Vagina (tissue), 2 donors: ENCODE results near the gene SLC25A15. TPM values are rescaled to one million over a fixed set of nuclear protein-coding genes. Genes with fewer than 3 reads are reported as not detected.
"Not testable (repeated sequence)": the region's sequence is repeated elsewhere in the genome, so short reads cannot be mapped to it uniquely, and the experiment has no call there.

Source experiments
- DNase-seq, 2 donors: peaks; one replicate each; pipeline ENCODE4 v3.0.0-alpha.2; 2017; ENCODE audit errors: extremely low spot score in 2 of 2
- H3K27ac ChIP-seq: fragments of 200-600 bp; sonication (generic); one replicate; pipeline ENCODE4 v1.5.1; 2019
- H3K27me3 ChIP-seq: fragments of 200-600 bp; sonication (generic); one replicate; pipeline ENCODE4 v1.5.1; 2019
- H3K36me3 ChIP-seq, 2 donors: fragments of 200-600 bp; sonication (generic); one replicate each; pipeline ENCODE4 v1.5.1; 2017 to 2019
- H3K4me1 ChIP-seq: fragments of 200-600 bp; sonication (generic); one replicate; pipeline ENCODE4 v1.5.1; 2019
- H3K4me3 ChIP-seq, 2 donors: fragments of 200-600 bp; sonication (generic); 1 replicate in 1 of 2; 2 replicates in 1 of 2; pipeline ENCODE4 v1.5.1; 2016 to 2019
- H3K9me3 ChIP-seq: fragments of 200-600 bp; sonication (generic); one replicate; pipeline ENCODE4 v1.5.1; 2019
- POLR2A ChIP-seq, 2 donors: fragments of 450-650 bp; IDR thresholded peaks; one replicate each; pipeline ENCODE4 v1.6.1; 2017; ENCODE audit warnings: antibody characterized with exemption in 2 of 2, mild to moderate bottlenecking in 2 of 2, moderate library complexity in 2 of 2
- POLR2AphosphoS5 ChIP-seq, 2 donors: sonication (generic); formaldehyde crosslinking; IDR thresholded peaks; one replicate each; pipeline ENCODE4 v1.9.0; 2017; ENCODE audit warnings: antibody characterized with exemption in 2 of 2, mild to moderate bottlenecking in 2 of 2, low read depth in 1 of 2; ENCODE audit not compliant: insufficient read depth in 1 of 2
- intact Hi-C: fragments of 100-400 bp; cut with DNase I; formaldehyde crosslinking; loops from one replicate; pipeline ENCODE4 v1.15.1; 2023
- microRNA counts, 2 donors: library from miRNA; unstranded; fragments of <30 nt; microRNA quantifications; one replicate each; lab custom pipeline; 2016 to 2017
- microRNA-seq: library from miRNA; unstranded; fragments of <30 nt; microRNA quantifications from one replicate; pipeline ENCODE4, GENCODE V29; 2017; ENCODE audit warnings: borderline number of aligned reads, borderline replicate concordance
- small RNA-seq: library from RNA; depleted of rRNA; stranded (forward); fragments of <200 nt; gene quantifications from one replicate; pipeline ENCODE3, GENCODE V24; 2016
- total RNA-seq: library from RNA; depleted of rRNA; stranded (reverse); fragments of >200 nt; gene quantifications from one replicate; pipeline ENCODE4 v1.2.3, GENCODE V29; 2016
- TF ChIP-seq, protein P1 (sequence below), 3 experiments: fragments of 450-650 bp in 2 of 3; fragments of 200-600 bp in 1 of 3; sonication (generic) in 1 of 3; IDR thresholded peaks; one replicate each; pipeline ENCODE4 v1.5.1; 2017 to 2019; ENCODE audit warnings: antibody characterized with exemption in 3 of 3, mild to moderate bottlenecking in 2 of 3, moderate library complexity in 2 of 3

Gene SLC25A15
- total RNA-seq, 1 donor from 2014 or later = 7.1 TPM

DNA sequence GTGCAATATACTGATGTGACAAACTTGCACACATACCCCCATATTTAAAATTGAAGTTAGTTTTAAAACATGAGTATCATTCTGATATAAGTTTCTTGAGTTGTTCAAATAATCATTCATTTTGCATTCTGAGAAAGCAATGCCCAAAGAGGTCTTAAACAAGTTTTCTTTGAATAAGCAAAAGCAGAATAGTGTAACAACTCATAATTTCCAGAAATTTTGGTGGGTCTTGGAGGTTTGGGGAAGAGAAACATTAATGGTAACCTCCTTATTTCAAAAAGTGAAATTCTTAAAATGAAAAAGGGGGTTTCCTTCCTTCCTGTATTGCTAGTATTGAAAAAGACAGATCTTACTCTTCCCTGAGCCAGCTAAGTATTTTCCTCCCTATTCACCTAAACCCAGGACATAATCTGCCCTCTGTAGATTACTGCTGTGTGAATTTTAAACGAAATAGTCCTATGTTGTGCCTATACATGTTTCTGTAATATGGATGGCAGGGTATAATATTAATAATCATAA, 30.4 kb downstream of the SLC25A15 start:
- H3K27ac ChIP-seq = no peak overlapping the region
- intact Hi-C loops = no loop called here
- no peak for DNase-seq
- TF ChIP-seq POLR2AphosphoS5 (IDR thresholded peaks at IDR 0.05; ENCODE audit: insufficient read depth in 1 of 2, low read depth in 1 of 2) = no peak
- TF ChIP-seq POLR2A (IDR thresholded peaks at IDR 0.05) = no peak
- TF ChIP-seq, protein P1, sequence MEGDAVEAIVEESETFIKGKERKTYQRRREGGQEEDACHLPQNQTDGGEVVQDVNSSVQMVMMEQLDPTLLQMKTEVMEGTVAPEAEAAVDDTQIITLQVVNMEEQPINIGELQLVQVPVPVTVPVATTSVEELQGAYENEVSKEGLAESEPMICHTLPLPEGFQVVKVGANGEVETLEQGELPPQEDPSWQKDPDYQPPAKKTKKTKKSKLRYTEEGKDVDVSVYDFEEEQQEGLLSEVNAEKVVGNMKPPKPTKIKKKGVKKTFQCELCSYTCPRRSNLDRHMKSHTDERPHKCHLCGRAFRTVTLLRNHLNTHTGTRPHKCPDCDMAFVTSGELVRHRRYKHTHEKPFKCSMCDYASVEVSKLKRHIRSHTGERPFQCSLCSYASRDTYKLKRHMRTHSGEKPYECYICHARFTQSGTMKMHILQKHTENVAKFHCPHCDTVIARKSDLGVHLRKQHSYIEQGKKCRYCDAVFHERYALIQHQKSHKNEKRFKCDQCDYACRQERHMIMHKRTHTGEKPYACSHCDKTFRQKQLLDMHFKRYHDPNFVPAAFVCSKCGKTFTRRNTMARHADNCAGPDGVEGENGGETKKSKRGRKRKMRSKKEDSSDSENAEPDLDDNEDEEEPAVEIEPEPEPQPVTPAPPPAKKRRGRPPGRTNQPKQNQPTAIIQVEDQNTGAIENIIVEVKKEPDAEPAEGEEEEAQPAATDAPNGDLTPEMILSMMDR (IDR thresholded peaks at IDR 0.05) = no peak
- H3K4me1 ChIP-seq = no peaks in the 10 kb centered on the region
- no peaks in the 10 kb centered on the region for H3K36me3 ChIP-seq
- no peaks in the 10 kb centered on the region for H3K9me3 ChIP-seq
- H3K4me3 ChIP-seq = no peak overlapping the region
- no peaks in the 10 kb centered on the region for H3K27me3 ChIP-seq

DNA sequence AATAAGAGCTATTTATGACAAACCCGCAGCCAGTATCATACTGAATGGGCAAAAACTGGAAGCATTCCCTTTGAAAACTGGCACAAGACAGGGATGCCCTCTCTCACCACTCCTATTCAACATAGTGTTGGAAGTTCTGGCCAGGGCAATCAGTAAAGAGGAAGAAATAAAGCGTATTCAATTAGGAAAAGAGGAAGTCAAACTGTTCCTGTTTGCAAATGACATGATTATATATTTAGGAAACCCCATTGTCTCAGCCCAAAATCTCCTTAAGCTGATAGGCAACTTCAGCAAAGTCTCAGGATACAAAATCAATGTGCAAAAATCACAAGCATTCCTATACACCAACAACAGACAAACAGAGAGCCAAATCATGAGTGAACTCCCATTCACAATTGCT, 50.3 kb downstream of the SLC25A15 start:
- intact Hi-C loops, H3K9me3 ChIP-seq, H3K36me3 ChIP-seq, H3K27ac ChIP-seq, H3K4me3 ChIP-seq, H3K4me1 ChIP-seq, DNase-seq, H3K27me3 ChIP-seq: not testable (repeated sequence)

DNA sequence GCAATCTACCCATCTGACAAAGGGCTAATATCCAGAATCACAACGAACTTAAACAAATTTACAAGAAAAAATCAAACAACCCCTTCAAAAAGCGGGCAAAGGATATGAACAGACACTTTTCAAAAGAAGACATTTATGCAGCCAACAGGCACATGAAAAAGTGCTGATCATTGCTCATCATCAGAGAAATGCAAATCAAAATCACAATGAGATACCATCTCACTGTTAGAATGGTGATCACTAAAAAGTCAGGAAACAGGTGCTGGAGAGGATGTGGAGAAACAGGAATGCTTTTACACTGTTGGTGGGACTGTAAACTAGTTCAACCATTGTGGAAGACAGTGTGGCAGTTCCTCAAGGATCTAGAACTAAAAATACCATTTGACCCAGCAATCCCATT, 51.5 kb downstream of the SLC25A15 start:
- intact Hi-C loops, H3K36me3 ChIP-seq, H3K4me3 ChIP-seq, H3K4me1 ChIP-seq, DNase-seq, H3K27me3 ChIP-seq, H3K9me3 ChIP-seq, H3K27ac ChIP-seq: not testable (repeated sequence)

MicroRNAs within 50 kb of the gene (microRNA counts, 767-probe panel; counts per million panel counts)
- microRNA hsa-miR-621 (lab: Ali Mortazavi, UCI) = 238 to 261 counts per million in 2 donors

Small RNA genes lying within 50 kb of the gene (microRNA-seq; reads per million reads assigned to microRNA genes)
- not detected for gene MIR621

Small RNA genes lying within 50 kb of the gene (small RNA-seq; reads per million reads assigned to genes)
- not detected for gene MIR621

Other genes starting within 250 kb of the SLC25A15 start
- 64.1 TPM for gene FOXO1, start 123.0 kb upstream of the SLC25A15 start, total RNA-seq
- 17.9 TPM for gene MRPS31, start 18.4 kb upstream of the SLC25A15 start, total RNA-seq
- gene ELF1, start 229.7 kb downstream of the SLC25A15 start, total RNA-seq = 101 TPM